Posterior vena cava (tissue), 2 donors: ENCODE results near the gene RFTN1. TPM values are rescaled to one million over a fixed set of nuclear protein-coding genes. Genes with fewer than 3 reads are reported as not detected.

ENCODE experiments used
- DNase-seq: peaks from one replicate; pipeline ENCODE4 v3.0.0-alpha.2; 2020; ENCODE audit warnings: low spot score
- intact Hi-C, 2 donors: fragments of 100-400 bp; cut with DNase I; formaldehyde crosslinking; loops; one replicate each; pipeline versions ENCODE4 v1.14.1 to v1.14.2; 2022 to 2023
- total RNA-seq, 2 donors: library from RNA; stranded (reverse); fragmentation: NEBNext Ultra II Directional; extraction: Animal tissue kit (Norgen Biotek cat#: 25700); gene quantifications; one replicate each; pipeline ENCODE4 v1.2.1, GENCODE V29; 2021
- donor health status: DM: yes; HTN: yes; CAD: no.
- donor health status: DM: yes; HTN: yes; CAD: no.

RFTN1 gene
- total RNA-seq, 2 donors from 2014 or later: 72.2 to 102 TPM

DNA sequence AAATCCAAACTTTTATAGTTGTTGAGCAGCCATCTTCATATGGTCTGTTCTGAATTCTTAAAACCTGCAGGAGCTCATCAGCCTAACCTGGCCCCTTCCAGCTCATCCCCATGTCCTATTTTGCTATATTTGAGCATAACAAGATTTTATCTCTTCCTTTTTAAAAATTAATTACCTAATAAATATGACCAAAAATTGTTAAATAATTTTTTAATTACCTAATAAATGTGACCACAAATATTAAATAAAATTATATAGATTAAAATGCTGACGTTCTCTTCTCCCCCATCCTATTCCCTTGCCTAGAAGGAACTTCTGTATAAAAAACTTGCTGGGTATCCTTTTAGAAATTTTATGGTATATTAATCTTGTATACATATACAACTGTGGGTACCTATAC is 204.8 kb downstream of the RFTN1 start:
- DNase-seq: no peak
- intact Hi-C loops: no loop called here

GRCh38 chr3:16307832-16308531 is 205.5 kb downstream of the RFTN1 start:
- no peak for DNase-seq
- intact Hi-C loops: no loop called here

GRCh38 chr3:16305111-16305541 is 208.4 kb downstream of the RFTN1 start:
- intact Hi-C loops: no loop called here

GRCh38 chr3:16304061-16305010 is 209.2 kb downstream of the RFTN1 start:
- intact Hi-C loops: loop anchor here in 1 of 2 donors (5.0 kb wide), 1 partner anchor 213 kb away; no protein-coding TSS in a partner anchor
- no peak for DNase-seq

More at GRCh38 chr3:16305111-16305541, 208.4 kb downstream of the RFTN1 start:
- DNase-seq: no peak

DNA sequence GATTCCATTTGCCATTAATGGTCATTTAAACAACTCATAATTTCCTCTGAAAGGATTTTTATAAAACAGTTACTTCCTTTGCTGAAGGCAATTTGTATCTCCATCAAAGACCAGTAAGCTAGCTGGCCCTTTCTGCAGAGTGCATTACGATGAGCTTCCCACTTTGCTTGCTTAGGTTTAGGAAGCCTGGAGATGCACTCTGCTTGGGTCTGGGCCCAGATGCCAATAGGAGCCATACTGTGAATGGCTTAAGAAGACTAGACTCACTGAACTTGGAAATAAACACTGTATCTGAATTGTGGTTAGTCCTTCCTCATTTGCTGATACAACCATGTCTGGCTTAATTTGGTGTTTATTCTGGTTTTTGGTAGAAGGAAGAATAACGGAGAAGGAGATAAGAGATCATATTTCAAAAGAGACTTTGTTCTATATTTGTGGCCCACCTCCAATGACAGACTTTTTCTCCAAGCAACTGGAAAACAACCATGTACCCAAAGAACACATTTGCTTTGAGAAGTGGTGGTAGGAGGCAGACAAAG is 210.4 kb downstream of the RFTN1 start:
- no peak for DNase-seq

DNA sequence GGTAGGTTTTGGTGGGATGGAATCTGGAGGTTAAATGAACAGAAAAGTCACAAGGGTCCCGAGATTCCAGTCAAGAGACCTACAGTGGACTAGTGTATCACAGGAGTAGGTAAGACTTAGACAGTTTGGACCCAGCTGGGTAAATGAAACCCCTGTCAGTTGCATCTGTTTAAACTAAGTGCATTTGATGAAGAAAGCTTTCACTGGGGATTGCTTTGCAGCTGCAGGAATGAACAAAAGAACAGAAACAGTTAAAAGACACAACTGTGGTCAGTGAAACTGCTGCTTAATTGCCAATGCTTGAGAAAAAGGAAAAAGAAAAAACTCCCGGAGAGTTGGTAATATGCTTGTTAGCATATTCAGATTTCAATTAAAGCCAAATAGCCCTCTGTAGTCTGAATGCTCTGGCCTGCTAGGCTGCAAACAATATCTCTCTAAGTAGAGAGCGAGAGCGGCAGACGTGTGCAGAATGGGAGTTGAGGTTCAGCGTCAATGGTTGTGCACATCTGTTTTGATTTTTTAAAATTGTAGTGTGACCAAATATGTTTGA is 211.3 kb downstream of the RFTN1 start:
- DNase-seq: no peak
- intact Hi-C loops: loop anchor here in 1 of 2 donors (5.0 kb wide), 1 partner anchor 215 kb away; no protein-coding TSS in a partner anchor

More for the DNA sequence above, 210.4 kb downstream of the RFTN1 start:
- intact Hi-C loops: loop anchor here in 1 of 2 donors (5.0 kb wide), 1 partner anchor 214 kb away; no protein-coding TSS in a partner anchor

DNA sequence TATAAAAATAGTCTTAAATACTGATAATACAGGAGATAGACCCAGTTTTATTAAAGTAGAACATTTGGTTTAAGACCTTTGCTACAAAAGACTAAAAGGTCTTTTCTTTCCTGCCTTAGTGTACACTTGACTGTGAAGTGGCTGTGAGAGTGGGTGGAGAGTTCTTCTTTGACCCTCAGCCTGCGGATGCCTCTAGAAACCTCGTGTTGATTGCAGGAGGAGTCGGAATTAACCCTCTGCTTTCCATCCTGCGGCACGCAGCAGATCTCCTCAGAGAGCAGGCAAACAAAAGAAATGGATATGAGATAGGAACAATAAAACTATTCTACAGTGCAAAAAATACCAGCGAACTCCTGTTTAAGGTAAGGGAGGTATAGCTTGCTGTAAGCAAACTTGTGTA is 212.0 kb downstream of the RFTN1 start:
- no peak for DNase-seq
- intact Hi-C loops: loop anchor here in 1 of 2 donors (5.0 kb wide), 1 partner anchor 216 kb away; no protein-coding TSS in a partner anchor

DNA sequence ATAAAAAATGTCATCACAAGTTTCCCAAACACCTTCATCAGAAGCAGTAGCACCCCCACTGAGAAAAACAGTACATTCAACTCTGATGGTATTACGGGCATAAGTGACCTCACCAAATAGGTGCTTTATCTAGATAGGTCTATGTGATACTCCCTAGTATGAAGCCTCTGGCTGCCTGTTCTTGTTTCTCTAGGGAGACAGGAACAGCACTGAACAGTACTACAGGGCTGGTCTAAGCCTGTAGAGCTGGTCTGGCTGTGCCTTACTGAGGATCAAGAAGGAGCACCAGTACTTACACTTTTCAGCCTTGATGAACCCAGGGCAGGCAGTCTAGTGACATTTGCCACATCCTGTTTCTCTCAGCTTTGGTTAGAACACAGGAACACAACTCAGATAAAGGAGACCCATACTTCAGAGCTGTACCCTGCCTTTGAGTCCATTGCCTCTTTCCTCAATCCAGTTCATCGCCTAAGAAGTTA is 212.6 kb downstream of the RFTN1 start:
- no peak for DNase-seq
- intact Hi-C loops: loop anchor here in 1 of 2 donors (5.0 kb wide), 1 partner anchor 216 kb away; no protein-coding TSS in a partner anchor

- intact Hi-C loops: loop anchor here in 1 of 2 donors (5.0 kb wide), 1 partner anchor 217 kb away; no protein-coding TSS in a partner anchor
- no peak for DNase-seq
Measured at GRCh38 chr3:16300307-16300706, 213.2 kb downstream of the RFTN1 start.

DNA sequence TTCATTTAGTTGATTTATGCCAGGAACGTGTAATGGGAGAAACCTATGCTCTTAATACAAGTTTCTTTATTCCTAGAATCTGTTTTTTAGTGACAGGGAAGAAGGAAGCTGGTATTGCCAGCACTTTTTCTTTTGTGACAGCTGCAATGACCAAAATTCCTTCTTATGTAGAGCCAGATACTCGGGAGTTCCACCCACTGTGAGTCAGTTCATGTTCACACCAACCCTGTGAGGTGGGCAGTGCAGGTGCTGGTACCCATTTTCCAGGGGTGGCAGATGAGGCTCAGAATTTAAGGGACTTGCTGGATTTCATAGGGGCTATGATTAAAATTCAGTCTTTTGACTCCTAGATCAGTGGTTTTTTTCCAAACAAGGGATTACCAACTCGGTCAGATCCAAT is 213.8 kb downstream of the RFTN1 start:
- no peak for DNase-seq
- intact Hi-C loops: loop anchor here in 1 of 2 donors (5.0 kb wide), 1 partner anchor 218 kb away; no protein-coding TSS in a partner anchor

GRCh38 chr3:16298891-16299290 is 214.6 kb downstream of the RFTN1 start:
- DNase-seq: no peak
- intact Hi-C loops: no loop called here

GRCh38 chr3:16297997-16298885 is 215.3 kb downstream of the RFTN1 start:
- intact Hi-C loops: no loop called here
- DNase-seq: no peak

DNA sequence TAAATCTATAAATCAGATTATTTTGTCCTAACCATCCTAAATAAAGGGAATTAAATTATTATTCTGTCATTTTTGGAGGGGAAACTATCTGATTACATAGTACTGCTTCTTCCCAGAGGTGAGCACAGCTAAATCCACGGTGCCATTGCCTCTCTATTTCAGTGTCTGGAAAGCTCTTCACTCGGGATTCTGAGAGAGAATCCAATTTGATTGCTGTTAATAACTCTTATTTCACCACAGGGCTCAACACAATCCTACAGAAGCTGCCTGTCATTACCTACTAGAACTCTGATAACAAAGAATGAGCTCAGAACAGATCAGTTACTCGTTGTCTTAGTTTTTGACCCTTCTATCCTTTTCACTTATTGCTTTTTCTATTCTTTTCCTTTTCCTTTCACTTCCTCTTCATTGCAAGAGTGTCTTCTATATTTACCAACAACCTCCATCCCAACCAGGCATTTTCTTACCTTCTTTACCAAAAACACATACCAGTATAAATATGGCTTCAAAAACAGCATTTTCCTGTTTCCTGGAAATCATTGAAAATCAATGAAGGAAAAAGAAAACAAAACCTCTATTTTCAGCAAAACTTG is 218.1 kb downstream of the RFTN1 start:
- DNase-seq: no peak
- intact Hi-C loops: no loop called here

DNA sequence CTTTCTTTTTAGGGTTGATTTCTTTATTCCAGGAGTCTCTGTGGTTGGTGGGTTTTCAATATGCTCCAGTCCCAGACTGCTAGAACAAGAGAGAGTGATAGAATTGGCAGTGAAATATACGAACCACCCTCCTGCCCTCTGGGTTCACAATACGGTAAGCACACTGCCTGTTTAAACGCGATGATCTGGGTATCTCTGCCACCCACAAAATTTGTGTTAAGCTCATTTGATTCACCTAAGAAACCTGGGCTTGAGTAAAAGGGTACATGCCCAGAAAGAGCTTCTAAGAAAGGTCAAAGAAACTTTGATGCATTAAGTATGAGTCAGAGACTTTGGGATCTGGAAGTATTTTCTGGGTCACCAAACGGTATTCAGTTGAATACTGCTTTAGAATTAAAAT is 218.7 kb downstream of the RFTN1 start:
- intact Hi-C loops: no loop called here
- no peak for DNase-seq

DNA sequence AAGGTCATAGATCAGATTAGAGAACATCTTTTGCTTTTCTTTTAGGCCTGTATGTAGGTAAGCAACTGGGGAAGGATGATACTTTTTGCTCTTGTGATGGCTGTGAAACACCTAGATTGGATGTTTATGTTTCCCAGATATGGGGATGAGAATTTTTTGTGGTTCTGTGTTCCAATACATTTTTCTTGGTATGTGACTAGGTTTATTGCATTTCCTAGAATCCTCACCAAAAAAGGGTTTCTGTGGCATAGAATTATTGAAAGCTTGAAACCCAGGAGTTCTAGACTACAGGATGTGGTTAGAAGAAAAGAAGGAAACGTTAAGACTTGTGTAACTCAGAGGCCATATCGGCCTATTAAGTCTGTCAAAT is 222.7 kb downstream of the RFTN1 start:
- no peak for DNase-seq
- intact Hi-C loops: no loop called here

- intact Hi-C loops: no loop called here
- no peak for DNase-seq
Measured at GRCh38 chr3:16290007-16290826, 223.3 kb downstream of the RFTN1 start.
